A549 (cell line): Measurements from ENCODE around the gene FKBP15. TPM values are rescaled to one million over a fixed set of nuclear protein-coding genes. Genes with fewer than 3 reads are reported as not detected.

Experiments used
- ATAC-seq, 2 experiments: fragments of 200-7000 bp in 1 of 2; fragments of >200 bp in 1 of 2; cut with Nextera tagmentation in 1 of 2; cut with Tn5 transposase in 1 of 2; 3 replicates each; pipeline versions ENCODE4 v1.8.0 to v1.9.1; 2018 to 2020; ENCODE audit warnings: mild to moderate bottlenecking in 1 of 2, moderate library complexity in 1 of 2
- CTCF ChIA-PET: fragments of 300-600 bp; sonication (Branson Sonifier 250); formaldehyde crosslinking; extraction: SDS; loops from one replicate; lab custom pipeline; 2021; ENCODE audit warnings: antibody characterized with exemption, inconsistent platforms; lab: Yijun Ruan, JAX
- POLR2A ChIA-PET: fragments of 350-600 bp; formaldehyde crosslinking; extraction: SDS; loops from one replicate; lab custom pipeline; 2021; ENCODE audit warnings: antibody characterized with exemption, inconsistent platforms; lab: Yijun Ruan, JAX
- DNase-seq, 2 experiments: peaks; one replicate each; pipeline versions ENCODE4 v3.0.0 to v3.0.0-alpha.2; 2011 to 2016; ENCODE audit warnings: low read depth in 1 of 2, low spot score in 1 of 2
- FAIRE-seq: peaks from 2 replicates; lab custom pipeline; 2011; peaks lifted over from hg19 to GRCh38; lab: Jason Lieb, UNC
- H3K27ac ChIP-seq, 2 experiments: fragments of >200 bp; sonication (Bioruptor Twin); formaldehyde crosslinking; 3 replicates each; pipeline ENCODE4 v1.5.1; 2016 to 2017
- H3K4me1 ChIP-seq: fragments of >200 bp; sonication (Bioruptor Twin); formaldehyde crosslinking; 3 replicates; pipeline ENCODE4 v1.6.1; 2016
- H3K4me2 ChIP-seq: fragments of >200 bp; sonication (Bioruptor Twin); formaldehyde crosslinking; 3 replicates; pipeline ENCODE4 v1.6.1; 2016
- H3K4me3 ChIP-seq: fragments of >200 bp; sonication (Bioruptor Twin); formaldehyde crosslinking; 3 replicates; pipeline ENCODE4 v1.5.1; 2016
- H3K9me3 ChIP-seq: fragments of >200 bp; sonication (Bioruptor Twin); formaldehyde crosslinking; 3 replicates; pipeline ENCODE4 v1.6.1; 2016
- CBX8 ChIP-seq: fragments of 200-600 bp; sonication (generic); IDR thresholded peaks from 2 replicates; pipeline ENCODE4 v1.6.1; 2016
- CHD2 ChIP-seq: fragments of 150-350 bp; IDR thresholded peaks from 2 replicates; pipeline ENCODE4 v1.6.1; 2014; ENCODE audit warnings: low read length; ENCODE audit not compliant: partially characterized antibody
- EHMT2 ChIP-seq: fragments of 200-600 bp; sonication (generic); IDR thresholded peaks from 2 replicates; pipeline ENCODE4 v1.6.1; 2016; ENCODE audit warnings: antibody characterized with exemption, low read depth, mild to moderate bottlenecking, moderate library complexity
- EP300 ChIP-seq, 2 experiments: fragments of >200 bp; sonication (Bioruptor Twin); formaldehyde crosslinking; IDR thresholded peaks; 2 replicates in 1 of 2; 3 replicates in 1 of 2; pipeline ENCODE4 v1.6.1; 2016 to 2017
- ESRRA ChIP-seq: fragments of 150-350 bp; IDR thresholded peaks from 2 replicates; pipeline ENCODE4 v1.6.1; 2014; ENCODE audit warnings: mild to moderate bottlenecking, low read length, borderline replicate concordance
- GATA3 ChIP-seq: IDR thresholded peaks from 2 replicates; pipeline ENCODE4 v1.6.1; 2012; ENCODE audit warnings: borderline replicate concordance
- HOXA7 ChIP-seq: fragments of 250-450 bp; sonication (Bioruptor Pico); IDR thresholded peaks from 2 replicates; pipeline ENCODE4 v1.5.0; 2020; ENCODE audit warnings: mild to moderate bottlenecking, moderate library complexity
- HOXB13 ChIP-seq: fragments of 250-450 bp; sonication (Bioruptor Pico); IDR thresholded peaks from 2 replicates; pipeline ENCODE4 v1.5.0; 2020; ENCODE audit warnings: low read depth, mild to moderate bottlenecking, moderate library complexity
- JUN ChIP-seq, 2 experiments: fragments of >200 bp; sonication (Bioruptor Twin); formaldehyde crosslinking; IDR thresholded peaks; 2 replicates in 1 of 2; 3 replicates in 1 of 2; pipeline ENCODE4 v1.6.1; 2016 to 2017
- JUNB ChIP-seq: fragments of >200 bp; sonication (Bioruptor Twin); formaldehyde crosslinking; IDR thresholded peaks from 2 replicates; pipeline ENCODE4 v1.6.1; 2016
- KDM1A ChIP-seq: fragments of 200-600 bp; sonication (generic); IDR thresholded peaks from 2 replicates; pipeline ENCODE4 v1.6.1; 2016; ENCODE audit warnings: low read depth, mild to moderate bottlenecking
- NPAS2 ChIP-seq: fragments of 250-450 bp; sonication (Bioruptor Pico); IDR thresholded peaks from 2 replicates; pipeline ENCODE4 v1.8.0; 2022; ENCODE audit warnings: mild to moderate bottlenecking, moderate library complexity, borderline replicate concordance
- NR3C1 ChIP-seq: fragments of >200 bp; sonication (Bioruptor Twin); formaldehyde crosslinking; IDR thresholded peaks from 3 replicates; pipeline ENCODE4 v1.6.1; 2017
- PHF8 ChIP-seq: fragments of 200-600 bp; sonication (generic); IDR thresholded peaks from 2 replicates; pipeline ENCODE4 v1.6.1; 2016; ENCODE audit warnings: low read depth, mild to moderate bottlenecking, antibody characterized with exemption, moderate library complexity, borderline replicate concordance
- POLR2AphosphoS2 ChIP-seq: conservative IDR thresholded peaks from 2 replicates; pipeline ENCODE4 v1.6.1; 2012; ENCODE audit warnings: low read length, improper control_type of control experiment, inconsistent platforms
- RAD21 ChIP-seq, 2 experiments: fragments of >200 bp in 1 of 2; sonication (Bioruptor Twin) in 1 of 2; formaldehyde crosslinking in 1 of 2; IDR thresholded peaks in 1 of 2; conservative IDR thresholded peaks in 1 of 2; 2 replicates in 1 of 2; 3 replicates in 1 of 2; pipeline ENCODE4 v1.6.1; 2012 to 2018; ENCODE audit warnings: inconsistent platforms in 1 of 2
- RCOR1 ChIP-seq: fragments of 150-350 bp; IDR thresholded peaks from 2 replicates; pipeline ENCODE4 v1.6.1; 2014; ENCODE audit warnings: antibody characterized with exemption, low read length, low read depth
- SREBF2 ChIP-seq: fragments of 450-650 bp; IDR thresholded peaks from 2 replicates; pipeline ENCODE4 v1.6.1; 2014; ENCODE audit warnings: mild to moderate bottlenecking, moderate library complexity
- TP53 ChIP-seq: fragments of 250-450 bp; sonication (Bioruptor Pico); IDR thresholded peaks from 2 replicates; pipeline ENCODE4 v1.5.0; 2021; ENCODE audit warnings: mild to moderate bottlenecking, moderate library complexity
- WGBS: methylation state at CpG from one replicate; pipeline ENCODE4 v1.1.6; 2017; ENCODE audit errors: missing lambda C conversion rate; 5-methylcytosine and 5-hydroxymethylcytosine counted together
- polyA plus RNA-seq, 4 experiments: library from polyadenylated mRNA; depleted of rRNA in 3 of 4; stranded (reverse); fragments of >200 nt; fragmentation: RNase III in 1 of 4; extraction: RNeasy Plus Mini Kit Qiagen cat#74134 plus additional on column Dnase treatment in 1 of 4; gene quantifications; 2 replicates in 3 of 4; 3 replicates in 1 of 4; pipeline ENCODE4 v1.2.3, GENCODE V29; 2011 to 2017
- TF ChIP-seq, protein P1 (sequence below): IDR thresholded peaks from 2 replicates; pipeline ENCODE4 v1.6.1; 2012; ENCODE audit warnings: low read depth, borderline replicate concordance
- TF ChIP-seq, protein P2 (sequence below): fragments of 250-450 bp; sonication (Bioruptor Pico); IDR thresholded peaks from 2 replicates; pipeline ENCODE4 v1.5.0; 2021; ENCODE audit warnings: mild to moderate bottlenecking, moderate library complexity, borderline replicate concordance

Gene FKBP15
- polyA plus RNA-seq, 2 of the 4 experiments (the other 2 are of a cell fraction), result 14.1 to 26.0 TPM

DNA sequence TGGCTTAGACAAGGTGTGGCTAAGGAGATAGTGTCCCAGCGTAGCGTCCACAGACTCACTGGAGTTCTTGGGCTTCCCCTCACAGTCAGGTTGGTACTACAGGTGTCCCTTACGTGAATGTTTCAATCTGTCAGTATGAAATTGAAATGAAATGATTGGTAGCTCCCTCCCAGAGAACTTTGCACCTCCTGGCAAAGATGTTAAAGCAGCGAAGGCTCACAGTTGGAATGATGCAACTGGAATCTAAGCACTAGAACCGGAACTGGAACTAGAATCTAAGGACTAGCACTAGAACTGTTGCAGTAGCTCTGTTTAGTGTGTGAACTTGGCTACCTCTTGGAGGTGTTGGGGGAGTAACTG, 1.4 kb upstream of the FKBP15 start:
- H3K27ac ChIP-seq, result peak overlapping the region; percentile 78 to 87; a peak in 5 of 6 replicates
- FAIRE-seq, result no peak

GRCh38 chr9:113221800-113222481, 864 bp upstream of the FKBP15 start:
- peaks cover 26% of the 10 kb centered on the region for H3K4me1 ChIP-seq
- WGBS, result 18% methylated on average over 20 of the region's 20 CpGs
- peak in 1 of 2 experiments; percentile 23 for DNase-seq
- TF ChIP-seq RCOR1, result no peak
- TF ChIP-seq PHF8, result no peak
- no peak for TF ChIP-seq ESRRA
- no peak for TF ChIP-seq EHMT2
- TF ChIP-seq RAD21 (conservative IDR thresholded peaks at IDR 0.05 in 1 of 2, IDR thresholded peaks at IDR 0.05 in 1 of 2), result no peak
- no peak for TF ChIP-seq HOXA7 (CRISPR knock-in tag)
- TF ChIP-seq CBX8, result no peak
- no peak for TF ChIP-seq POLR2AphosphoS2
- TF ChIP-seq NPAS2 (CRISPR knock-in tag), result no peak
- no peak for TF ChIP-seq JUNB
- no peak for TF ChIP-seq GATA3
- TF ChIP-seq EP300 (IDR thresholded peaks at IDR 0.05), result no peak
- no peak for TF ChIP-seq CHD2
- TF ChIP-seq SREBF2, result no peak
- TF ChIP-seq KDM1A, result no peak
- no peak for TF ChIP-seq NR3C1
- TF ChIP-seq, all 56 proteins: peak for 0
- Histone ChIP-seq H3K9me3 (no peaks in the 10 kb centered on the region), H3K4me3 (peak overlapping the region; percentile 81), H3K27ac (peak overlapping the region; percentile 78 to 87), H3K4me2 (peak overlapping the region; percentile 89)
- no peak for FAIRE-seq
- peak; percentile 28 to 38; a peak in 4 of 6 replicates for ATAC-seq
- POLR2A ChIA-PET, result interaction anchor here (0.6 to 2.5 kb wide), 10 partner anchors 10 to 1366 kb away, joined by 3 to 22 read pairs (median 4); partner anchors contain the start of genes ATP6V1G1, C9orf43, CDC26 and HSDL2
- CTCF ChIA-PET, result interaction anchor here (0.7 to 2.0 kb wide), 8 partner anchors 10 to 179 kb away, joined by 3 to 6 read pairs (median 4); partner anchors contain the start of genes ALAD and SLC31A2

More for the DNA sequence above, 1.4 kb upstream of the FKBP15 start:
- Histone ChIP-seq H3K4me1 (peaks cover 26% of the 10 kb centered on the region), H3K4me2 (peak overlapping the region; percentile 89), H3K9me3 (no peaks in the 10 kb centered on the region), H3K4me3 (peak overlapping the region; percentile 81)
- DNase-seq, result no peak
- TF ChIP-seq, protein P1, sequence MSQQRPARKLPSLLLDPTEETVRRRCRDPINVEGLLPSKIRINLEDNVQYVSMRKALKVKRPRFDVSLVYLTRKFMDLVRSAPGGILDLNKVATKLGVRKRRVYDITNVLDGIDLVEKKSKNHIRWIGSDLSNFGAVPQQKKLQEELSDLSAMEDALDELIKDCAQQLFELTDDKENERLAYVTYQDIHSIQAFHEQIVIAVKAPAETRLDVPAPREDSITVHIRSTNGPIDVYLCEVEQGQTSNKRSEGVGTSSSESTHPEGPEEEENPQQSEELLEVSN, result no peak
- no peak for TF ChIP-seq TP53 (CRISPR knock-in tag)
- no peak for TF ChIP-seq JUN (IDR thresholded peaks at IDR 0.05)
- TF ChIP-seq, protein P2, sequence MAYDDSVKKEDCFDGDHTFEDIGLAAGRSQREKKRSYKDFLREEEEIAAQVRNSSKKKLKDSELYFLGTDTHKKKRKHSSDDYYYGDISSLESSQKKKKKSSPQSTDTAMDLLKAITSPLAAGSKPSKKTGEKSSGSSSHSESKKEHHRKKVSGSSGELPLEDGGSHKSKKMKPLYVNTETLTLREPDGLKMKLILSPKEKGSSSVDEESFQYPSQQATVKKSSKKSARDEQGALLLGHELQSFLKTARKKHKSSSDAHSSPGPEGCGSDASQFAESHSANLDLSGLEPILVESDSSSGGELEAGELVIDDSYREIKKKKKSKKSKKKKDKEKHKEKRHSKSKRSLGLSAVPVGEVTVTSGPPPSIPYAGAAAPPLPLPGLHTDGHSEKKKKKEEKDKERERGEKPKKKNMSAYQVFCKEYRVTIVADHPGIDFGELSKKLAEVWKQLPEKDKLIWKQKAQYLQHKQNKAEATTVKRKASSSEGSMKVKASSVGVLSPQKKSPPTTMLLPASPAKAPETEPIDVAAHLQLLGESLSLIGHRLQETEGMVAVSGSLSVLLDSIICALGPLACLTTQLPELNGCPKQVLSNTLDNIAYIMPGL (CRISPR knock-in tag), result no peak
- no peak for TF ChIP-seq HOXB13 (CRISPR knock-in tag)
- 53% methylated on average over 5 of the region's 5 CpGs for WGBS
- peak in 1 of 2 experiments; percentile 4; a peak in 3 of 6 replicates for ATAC-seq
- ChIA-PET POLR2A (interaction anchor here (1.0 to 2.5 kb wide), 4 partner anchors 53 to 188 kb away, joined by 6 to 22 read pairs (median 8); partner anchors contain the start of genes C9orf43, CDC26, POLE3 and PRPF4), CTCF (interaction anchor here (0.7 to 2.0 kb wide), 4 partner anchors 18 to 179 kb away, joined by 3 to 6 read pairs (median 5); partner anchors contain the start of gene ALAD)
